HG03442 (cell line): Measurements from ENCODE around the gene MUCL1.
A peak's percentile ranks its signal among the peaks of the same experiment; 100 is the strongest.
"Not testable (repeated sequence)": the region's sequence is repeated elsewhere in the genome, so short reads cannot be mapped to it uniquely, and the experiment has no call there.

Source experiments
- ATAC-seq: cut with Tn5 transposase; IDR thresholded peaks from one replicate; pipeline ENCODE4 v1.9.1; 2021; ENCODE audit warnings: mild to moderate bottlenecking, moderate library complexity; ENCODE audit not compliant: unreplicated experiment

The MUCL1 gene

GRCh38 chr12:54853933-54854538 lies at the start of gene MUCL1:
MUCL1 (plus strand) TSS chr12:54854516; CDS start chr12:54854583, 67 bp downstream.
- peak; percentile 96 for ATAC-seq

GRCh38 chr12:54821676-54822075 lies 32.6 kb upstream of the MUCL1 start:
- no peak for ATAC-seq

- no peak for ATAC-seq
Measured at GRCh38 chr12:54824402-54824801, 29.9 kb upstream of the MUCL1 start.

- no peak for ATAC-seq
Measured at GRCh38 chr12:54829511-54829910, 24.8 kb upstream of the MUCL1 start.

- no peak for ATAC-seq
Measured at GRCh38 chr12:54830199-54830598, 24.1 kb upstream of the MUCL1 start.

- no peak for ATAC-seq
Measured at GRCh38 chr12:54831631-54832030, 22.7 kb upstream of the MUCL1 start.

- no peak for ATAC-seq
Measured at GRCh38 chr12:54840244-54840865, 14.0 kb upstream of the MUCL1 start.

- ATAC-seq, result no peak
Measured at GRCh38 chr12:54857406-54857805, 3.1 kb downstream of the MUCL1 start.

GRCh38 chr12:54858562-54858961 lies 4.2 kb downstream of the MUCL1 start:
- ATAC-seq, result no peak

GRCh38 chr12:54859502-54859901 lies 5.2 kb downstream of the MUCL1 start:
- no peak for ATAC-seq

GRCh38 chr12:54861927-54862326 lies 7.6 kb downstream of the MUCL1 start:
- ATAC-seq, result no peak

- ATAC-seq, result no peak
Measured at GRCh38 chr12:54863948-54864618, 9.8 kb downstream of the MUCL1 start.

- ATAC-seq, result no peak
Measured at GRCh38 chr12:54865683-54866324, 11.5 kb downstream of the MUCL1 start.

- ATAC-seq, result no peak
Measured at GRCh38 chr12:54868690-54869089, 14.4 kb downstream of the MUCL1 start.

GRCh38 chr12:54870048-54870447 lies 15.7 kb downstream of the MUCL1 start:
- ATAC-seq, result no peak

GRCh38 chr12:54870617-54871016 lies 16.3 kb downstream of the MUCL1 start:
- no peak for ATAC-seq

GRCh38 chr12:54879150-54879549 lies 24.8 kb downstream of the MUCL1 start:
- no peak for ATAC-seq

- ATAC-seq, result no peak
Measured at GRCh38 chr12:54879579-54879978, 25.3 kb downstream of the MUCL1 start.

GRCh38 chr12:54882079-54882478 lies 27.8 kb downstream of the MUCL1 start:
- no peak for ATAC-seq

- ATAC-seq, result not testable (repeated sequence)
Measured at GRCh38 chr12:54882597-54882996, 28.3 kb downstream of the MUCL1 start.

GRCh38 chr12:54888428-54888827 lies 34.1 kb downstream of the MUCL1 start:
- ATAC-seq, result not testable (repeated sequence)

- no peak for ATAC-seq
Measured at GRCh38 chr12:54890339-54890738, 36.0 kb downstream of the MUCL1 start.
